Upper lobe of left lung (tissue), 6 donors: ENCODE results near the gene DMTF1. TPM values are rescaled to one million over a fixed set of nuclear protein-coding genes. Genes with fewer than 3 reads are reported as not detected.

ENCODE experiments used
- ATAC-seq, 2 donors: fragments of 200-7000 bp; cut with Tn5 transposase; one replicate each; pipeline ENCODE4 v1.9.1; 2022; ENCODE audit warnings: mild to moderate bottlenecking in 2 of 2, moderate library complexity in 2 of 2; ENCODE audit not compliant: low FRiP score in 2 of 2
- DNase-seq, 2 donors: peaks; one replicate each; pipeline ENCODE4 v3.0.0-alpha.2; 2019 to 2020
- H3K27ac ChIP-seq, 4 donors: fragments of 200-600 bp; sonication (generic); one replicate each; pipeline ENCODE4 v1.5.1; 2016 to 2019
- H3K27me3 ChIP-seq, 4 donors: fragments of 200-600 bp; sonication (generic); one replicate each; pipeline ENCODE4 v1.5.1; 2017 to 2019
- H3K36me3 ChIP-seq, 4 donors: fragments of 200-600 bp; sonication (generic); one replicate each; pipeline ENCODE4 v1.5.1; 2016 to 2019
- H3K4me1 ChIP-seq, 4 donors: fragments of 200-600 bp; sonication (generic); one replicate each; pipeline ENCODE4 v1.5.1; 2018 to 2019
- H3K4me3 ChIP-seq, 4 donors: fragments of 200-600 bp; sonication (generic); one replicate each; pipeline ENCODE4 v1.5.1; 2017 to 2019; ENCODE audit warnings: mild to moderate bottlenecking in 2 of 4, moderate library complexity in 1 of 4
- H3K9me3 ChIP-seq, 4 donors: fragments of 200-600 bp; sonication (generic); one replicate each; pipeline ENCODE4 v1.5.1; 2018 to 2019
- CTCF ChIP-seq, 6 experiments: fragments of 450-650 bp in 4 of 6; fragments of 200-600 bp in 2 of 6; sonication (generic) in 2 of 6; IDR thresholded peaks; one replicate each; pipeline ENCODE4 v1.5.1; 2016 to 2019; ENCODE audit warnings: antibody characterized with exemption in 6 of 6
- EP300 ChIP-seq, 4 donors: sonication (generic); formaldehyde crosslinking; IDR thresholded peaks; one replicate each; pipeline ENCODE4 v1.5.1; 2017; ENCODE audit warnings: antibody characterized with exemption in 4 of 4, control low read depth in 2 of 4
- POLR2A ChIP-seq, 4 donors: fragments of 450-650 bp; IDR thresholded peaks; one replicate each; pipeline ENCODE4 v1.5.1; 2016 to 2017; ENCODE audit warnings: antibody characterized with exemption in 4 of 4, mild to moderate bottlenecking in 2 of 4
- POLR2AphosphoS5 ChIP-seq, 2 donors: sonication (generic); formaldehyde crosslinking; IDR thresholded peaks; one replicate each; pipeline ENCODE4 v1.5.1; 2017; ENCODE audit warnings: antibody characterized with exemption in 2 of 2
- WGBS, 2 donors: methylation state at CpG; one replicate each; pipeline ENCODE4 v1.1.5; 2017 to 2018; 5-methylcytosine and 5-hydroxymethylcytosine counted together
- total RNA-seq, 6 donors: library from RNA; depleted of rRNA in 4 of 6; stranded (reverse); fragments of >200 nt in 4 of 6; gene quantifications; one replicate each; pipeline versions ENCODE4 v1.1.0 to v1.2.1, GENCODE V29; 2016 to 2021
- donor health status: DM: no; HTN: no; CAD: no; lungs with moderate emphysema.
- donor health status: DM: no; HTN: yes; CAD: no; lungs with severe emphysema.

The DMTF1 gene
- total RNA-seq, 6 donors from 2014 or later: 51.8 to 258 (median 77.7) TPM

DNA sequence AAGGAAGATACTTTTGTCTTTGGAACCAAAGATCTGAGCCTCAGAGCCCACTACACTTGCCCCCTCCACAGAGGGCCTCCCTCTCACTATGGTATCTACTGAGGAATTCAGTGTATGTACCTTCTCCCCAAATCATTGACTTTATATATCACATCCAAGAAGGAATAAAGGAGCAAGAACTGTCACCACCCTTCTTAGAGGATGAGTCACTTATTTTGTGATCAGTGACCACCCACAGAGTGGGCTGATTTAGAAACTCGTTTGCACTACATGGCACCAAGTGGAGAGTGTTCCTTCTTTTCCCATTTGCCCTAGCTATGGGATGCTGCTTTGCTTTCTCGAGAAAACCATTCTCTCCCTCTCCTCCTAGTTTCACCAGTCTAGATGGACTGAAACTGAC, 61.6 kb downstream of the DMTF1 start:
- Histone ChIP-seq H3K9me3 (no peaks in the 10 kb centered on the region), H3K27me3 (no peaks in the 10 kb centered on the region), H3K4me1 (peaks cover 63 to 72% (median 68%) of the 10 kb centered on the region in 4 donors), H3K36me3 (peaks cover 0 to 2% (median 1%) of the 10 kb centered on the region in 4 donors), H3K4me3 (no peak overlapping the region), H3K27ac (peak overlapping the region in 1 of 4 donors; percentile 23)
- WGBS, 2 donors: 44 to 58% methylated on average over 2 of the region's 2 CpGs
- ATAC-seq: no peak
- no peak for DNase-seq
- TF ChIP-seq CTCF (IDR thresholded peaks at IDR 0.05): no peak
- TF ChIP-seq POLR2A (IDR thresholded peaks at IDR 0.05): no peak
- TF ChIP-seq POLR2AphosphoS5 (IDR thresholded peaks at IDR 0.05): no peak
- TF ChIP-seq EP300 (IDR thresholded peaks at IDR 0.05): no peak

GRCh38 chr7:87215046-87215445, 62.8 kb downstream of the DMTF1 start:
- TF ChIP-seq POLR2AphosphoS5 (IDR thresholded peaks at IDR 0.05) (no peak), EP300 (IDR thresholded peaks at IDR 0.05) (no peak), POLR2A (IDR thresholded peaks at IDR 0.05) (no peak), CTCF (IDR thresholded peaks at IDR 0.05) (no peak)
- 93 to 96% methylated on average over 3 of the region's 3 CpGs for WGBS, 2 donors
- DNase-seq (no peak), ATAC-seq (no peak)
- no peak overlapping the region for H3K4me3 ChIP-seq
- H3K9me3 ChIP-seq: no peaks in the 10 kb centered on the region
- H3K36me3 ChIP-seq: peaks cover 0 to 2% (median 0%) of the 10 kb centered on the region in 4 donors
- peak overlapping the region in 1 of 4 donors; percentile 88 for H3K27ac ChIP-seq
- peaks cover 63 to 71% (median 68%) of the 10 kb centered on the region in 4 donors for H3K4me1 ChIP-seq
- no peaks in the 10 kb centered on the region for H3K27me3 ChIP-seq

DNA sequence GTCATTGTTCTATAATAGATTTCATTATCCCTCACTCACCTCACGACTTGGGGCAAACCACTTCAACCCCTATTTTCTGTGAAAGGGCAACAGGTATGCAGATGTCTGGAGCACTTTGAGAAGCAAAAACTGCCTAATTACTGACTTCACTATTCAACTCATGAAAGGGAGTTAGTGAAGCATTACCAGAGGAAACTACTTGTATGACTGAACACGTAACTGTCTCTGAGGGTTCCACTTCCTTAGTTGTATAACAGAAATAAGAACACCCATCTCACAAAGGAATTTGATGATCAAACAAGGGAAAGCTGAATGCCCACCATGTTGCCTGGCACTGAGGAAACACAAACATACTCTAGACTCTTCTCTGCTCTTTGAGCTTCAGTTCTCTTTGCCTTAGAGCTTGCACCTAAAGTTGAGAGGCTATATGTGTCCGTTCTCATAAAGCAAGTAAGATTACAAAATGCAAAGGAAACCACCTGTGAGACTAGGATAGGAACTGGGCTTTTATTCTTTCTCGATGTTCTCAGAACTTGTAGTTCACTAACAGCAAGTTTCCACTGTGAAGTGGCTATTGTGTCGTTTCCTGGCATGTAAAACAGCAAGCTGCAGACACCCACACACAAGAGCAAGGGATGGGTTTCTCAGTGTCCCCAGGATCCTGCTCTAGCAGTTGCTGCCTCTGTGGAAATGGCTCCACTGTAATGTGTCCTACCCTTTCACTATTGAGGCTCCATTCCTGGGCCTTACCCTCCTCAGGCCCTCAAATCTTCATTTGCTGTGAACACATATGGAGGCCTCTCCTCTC, 64.7 kb downstream of the DMTF1 start:
- ATAC-seq (no peak), DNase-seq (no peak)
- H3K4me1 ChIP-seq: peaks cover 61 to 66% (median 63%) of the 10 kb centered on the region in 4 donors
- H3K9me3 ChIP-seq: no peaks in the 10 kb centered on the region
- 26 to 32% methylated on average over 5 of the region's 5 CpGs for WGBS, 2 donors
- no peaks in the 10 kb centered on the region for H3K27me3 ChIP-seq
- peak overlapping the region in 3 of 4 donors; percentile 0 to 89 (median 65) for H3K4me3 ChIP-seq
- peak overlapping the region; percentile 88 to 95 (median 92) for H3K27ac ChIP-seq
- no peak for TF ChIP-seq EP300 (IDR thresholded peaks at IDR 0.05)
- TF ChIP-seq POLR2AphosphoS5 (IDR thresholded peaks at IDR 0.05): no peak
- TF ChIP-seq CTCF (IDR thresholded peaks at IDR 0.05): no peak
- TF ChIP-seq POLR2A (IDR thresholded peaks at IDR 0.05): peak in 1 of 4 donors; percentile 21
- H3K36me3 ChIP-seq: no peaks in the 10 kb centered on the region

GRCh38 chr7:87217983-87218653, 65.9 kb downstream of the DMTF1 start:
- Histone ChIP-seq H3K4me1 (peaks cover 49 to 54% (median 51%) of the 10 kb centered on the region in 4 donors), H3K9me3 (no peaks in the 10 kb centered on the region), H3K27ac (peak overlapping the region; percentile 88 to 95 (median 92)), H3K4me3 (peak overlapping the region; percentile 59 to 98 (median 77)), H3K27me3 (no peaks in the 10 kb centered on the region), H3K36me3 (no peaks in the 10 kb centered on the region)
- ATAC-seq (no peak), DNase-seq (no peak)
- no peak for TF ChIP-seq EP300 (IDR thresholded peaks at IDR 0.05)
- TF ChIP-seq POLR2AphosphoS5 (IDR thresholded peaks at IDR 0.05): no peak
- no peak for TF ChIP-seq POLR2A (IDR thresholded peaks at IDR 0.05)
- TF ChIP-seq CTCF (IDR thresholded peaks at IDR 0.05): no peak
- WGBS, 2 donors: 35 to 43% methylated on average over 9 of the region's 9 CpGs
